ENCODE data around the gene HAPLN2.

Gene HAPLN2

DNA sequence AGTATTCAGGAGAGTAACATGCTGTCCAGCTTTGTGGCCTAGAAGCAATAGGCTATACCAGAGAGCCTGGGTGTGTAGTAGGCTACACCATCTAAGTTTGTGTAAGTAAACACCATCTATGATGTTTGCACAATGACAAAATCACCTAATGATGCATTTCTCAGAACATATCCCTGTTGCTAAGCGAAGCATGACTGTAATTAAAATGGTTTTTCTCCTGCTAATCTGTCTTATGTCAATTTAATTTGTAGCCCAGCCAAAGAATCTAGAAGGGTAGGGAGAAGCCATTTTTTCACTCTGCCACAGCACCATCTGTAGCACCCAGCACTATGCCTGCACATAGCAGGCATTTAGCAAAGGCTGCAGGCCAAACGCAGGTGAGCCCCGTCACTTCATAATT lies 41.7 kb upstream of the HAPLN2 start:
- peak overlapping the region; percentile 26 to 87 (median 64) for H3K27ac Mint-ChIP-seq
- no peaks in the 10 kb centered on the region for H3K9me3 Mint-ChIP-seq
- no peak for TF ChIP-seq CTCF (IDR thresholded peaks at IDR 0.05; ENCODE audit: unreplicated experiment in 3 of 3)
- H3K4me1 Mint-ChIP-seq, result peaks cover 13% of the 10 kb centered on the region
- no peak overlapping the region for H3K4me3 Mint-ChIP-seq
- H3K36me3 Mint-ChIP-seq (ENCODE audit: low read depth), result no peaks in the 10 kb centered on the region
- peaks cover 12% of the 10 kb centered on the region for H3K27me3 Mint-ChIP-seq (ENCODE audit: low read depth)

DNA sequence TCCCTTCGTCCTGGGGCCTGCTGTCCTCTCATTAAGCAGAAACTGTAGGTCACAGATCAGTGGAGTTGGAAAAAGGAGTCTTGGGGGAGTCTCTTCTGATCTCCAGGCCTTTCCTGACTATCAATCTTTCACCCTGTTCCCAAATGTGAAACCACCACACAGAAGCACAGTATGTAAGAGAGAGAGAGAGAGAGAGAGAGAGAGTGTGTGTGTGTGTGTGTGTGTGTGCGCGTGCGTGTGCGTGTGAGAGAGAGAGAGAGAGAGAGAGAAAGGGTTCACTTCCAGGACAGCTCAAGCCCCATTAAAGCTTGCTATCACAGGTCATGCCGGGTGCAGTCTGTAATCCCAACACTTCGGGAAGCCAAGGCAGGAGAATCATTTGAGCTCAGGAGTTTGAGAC lies 41.2 kb upstream of the HAPLN2 start:
- H3K9me3 Mint-ChIP-seq, result no peaks in the 10 kb centered on the region

DNA sequence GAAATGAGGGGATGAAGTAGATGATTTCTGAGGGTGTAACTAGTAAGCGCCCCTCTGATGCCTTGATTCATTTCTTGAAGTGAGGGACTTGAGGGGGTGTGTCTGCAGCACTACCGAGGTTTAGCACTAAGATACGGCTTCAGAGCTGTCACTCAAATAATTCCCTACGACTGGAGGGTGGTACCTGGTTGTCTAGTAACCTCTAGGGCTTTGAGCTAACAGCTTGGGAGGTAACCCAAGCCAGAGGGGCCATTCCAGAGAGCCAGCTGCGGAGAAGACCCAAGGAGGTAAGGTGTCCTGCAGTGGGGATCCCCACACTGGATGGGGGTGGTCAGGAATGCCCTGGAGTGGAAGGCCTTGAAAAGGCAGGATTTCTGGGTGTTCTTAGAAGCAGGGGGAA lies 39.7 kb upstream of the HAPLN2 start, which contains the start of gene TTC24:
Gene TTC24, plus strand, starts transcription at position 252 of the 400 bp plus-strand sequence. CDS start 1,642 bp downstream, outside the sequence.
- no peak within 1 kb of the TSS for H3K4me3 Mint-ChIP-seq
- no peaks in the 10 kb centered on the region for H3K9me3 Mint-ChIP-seq
- H3K36me3 Mint-ChIP-seq (ENCODE audit: low read depth), result no peaks in the 10 kb centered on the region
- H3K4me1 Mint-ChIP-seq, result peaks cover 9% of the 10 kb centered on the region
- H3K27ac Mint-ChIP-seq, result no peak within 1 kb of the TSS
- H3K27me3 Mint-ChIP-seq (ENCODE audit: low read depth), result peaks cover 8% of the 10 kb centered on the region
- no peak for TF ChIP-seq CTCF (IDR thresholded peaks at IDR 0.05; ENCODE audit: unreplicated experiment in 3 of 3)

More for the DNA sequence above, 41.2 kb upstream of the HAPLN2 start:
- Mint-ChIP-seq H3K4me1 (peaks cover 9% of the 10 kb centered on the region), H3K4me3 (peak overlapping the region in 1 of 3 experiments; percentile 4), H3K27me3 (ENCODE audit: low read depth) (peaks cover 12% of the 10 kb centered on the region), H3K27ac (peak overlapping the region; percentile 26 to 87 (median 64)), H3K36me3 (ENCODE audit: low read depth) (no peaks in the 10 kb centered on the region)
- no peak for TF ChIP-seq CTCF (IDR thresholded peaks at IDR 0.05; ENCODE audit: unreplicated experiment in 3 of 3)

GRCh38 chr1:156581661-156582387 lies 37.4 kb upstream of the HAPLN2 start:
- H3K4me3 Mint-ChIP-seq, result no peak overlapping the region
- no peaks in the 10 kb centered on the region for H3K36me3 Mint-ChIP-seq (ENCODE audit: low read depth)
- H3K4me1 Mint-ChIP-seq, result peaks cover 9% of the 10 kb centered on the region
- H3K27me3 Mint-ChIP-seq (ENCODE audit: low read depth), result peaks cover 9% of the 10 kb centered on the region
- H3K27ac Mint-ChIP-seq, result no peak overlapping the region
- no peak for TF ChIP-seq CTCF (IDR thresholded peaks at IDR 0.05; ENCODE audit: unreplicated experiment in 3 of 3)
- H3K9me3 Mint-ChIP-seq, result no peaks in the 10 kb centered on the region

DNA sequence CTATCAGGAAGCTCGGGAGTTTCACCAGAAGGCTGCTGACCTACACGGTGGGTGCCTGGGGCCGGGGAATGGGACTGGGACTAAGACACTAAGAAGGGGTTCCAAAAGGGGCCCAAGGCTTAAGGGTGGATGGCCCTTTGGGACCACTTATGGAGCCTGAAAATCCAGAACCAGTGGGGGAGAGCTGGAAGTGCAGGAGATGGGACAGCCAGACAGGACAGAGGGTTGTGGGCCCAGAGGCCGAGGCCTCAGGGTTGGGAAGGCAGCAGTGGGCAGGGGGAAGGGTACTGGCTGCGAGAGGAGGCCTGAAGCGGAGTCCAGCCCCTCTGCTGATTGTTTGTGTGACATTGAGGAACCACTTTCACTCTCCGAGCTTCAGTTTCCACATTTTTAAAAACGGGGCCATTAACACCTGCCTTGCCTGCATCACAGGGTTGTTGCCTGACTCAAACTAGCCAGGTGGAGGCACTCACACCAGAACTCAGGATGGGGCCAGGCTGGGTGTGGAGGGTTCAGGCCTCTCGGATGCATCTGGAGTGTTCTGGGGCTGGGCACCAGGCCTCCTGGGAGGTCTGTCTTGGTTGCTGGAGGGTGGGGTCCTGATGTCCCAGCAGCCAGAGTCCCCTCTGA lies 36.7 kb upstream of the HAPLN2 start:
- Mint-ChIP-seq H3K4me3 (no peak overlapping the region), H3K27me3 (ENCODE audit: low read depth) (peaks cover 9% of the 10 kb centered on the region), H3K27ac (no peak overlapping the region), H3K4me1 (peaks cover 8% of the 10 kb centered on the region), H3K36me3 (ENCODE audit: low read depth) (no peaks in the 10 kb centered on the region), H3K9me3 (no peaks in the 10 kb centered on the region)
- TF ChIP-seq CTCF (IDR thresholded peaks at IDR 0.05; ENCODE audit: unreplicated experiment in 3 of 3), result no peak
